ENCODE data around the gene ARSA. TPM values are rescaled to one million over a fixed set of nuclear protein-coding genes. Genes with fewer than 3 reads are reported as not detected.
A peak's percentile ranks its signal among the peaks of the same experiment; 100 is the strongest.

The ARSA gene
- total and polyA plus RNA-seq, 2 experiments from 2014 or later: 8.1 to 8.2 TPM

DNA sequence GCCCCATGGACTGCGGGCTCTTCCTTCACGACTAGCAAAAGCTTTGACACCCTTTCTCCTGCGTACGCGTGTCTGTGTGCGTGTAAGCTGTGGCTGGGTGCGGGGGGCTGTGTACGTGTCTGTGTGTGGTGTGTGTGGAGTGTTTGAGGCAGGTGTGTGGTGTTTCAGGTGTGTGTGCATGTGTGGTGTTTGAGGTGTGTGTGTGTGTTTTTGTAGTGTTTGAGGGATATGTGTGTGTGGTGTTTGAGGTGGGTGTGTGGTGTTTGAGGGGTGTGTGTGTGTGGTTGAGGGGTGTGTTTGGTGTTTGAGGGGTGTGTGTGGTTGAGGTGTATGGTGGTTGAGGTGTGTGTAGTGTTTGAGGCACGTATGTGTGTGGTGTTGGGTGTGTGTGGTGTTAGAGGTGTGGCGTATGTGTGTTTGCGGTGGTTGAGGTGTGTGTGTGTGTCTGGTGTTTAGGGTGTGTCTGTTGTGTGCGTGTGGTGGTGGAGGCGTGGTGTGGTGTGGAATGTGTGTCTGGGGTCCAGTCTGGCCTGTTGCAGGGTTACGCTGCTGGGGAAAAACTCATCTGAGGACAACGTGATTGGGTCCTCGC lies 687 bp upstream of the ARSA start:
- no peaks in the 10 kb centered on the region for H3K36me3 Mint-ChIP-seq (ENCODE audit: low read depth)
- H3K27ac Mint-ChIP-seq: no peak overlapping the region
- peak overlapping the region; percentile 91 for H2AFZ ChIP-seq
- H3K79me2 ChIP-seq (replicated peaks; ENCODE audit: insufficient read depth): no peaks in the 10 kb centered on the region
- H3K4me2 ChIP-seq: peak overlapping the region; percentile 96
- no peaks in the 10 kb centered on the region for H3K36me3 ChIP-seq (ENCODE audit: insufficient read depth)
- H4K20me1 ChIP-seq (replicated peaks; ENCODE audit: insufficient read depth): no peaks in the 10 kb centered on the region; the same call in 1 of the 2 replicates
- TF ChIP-seq, protein P1, sequence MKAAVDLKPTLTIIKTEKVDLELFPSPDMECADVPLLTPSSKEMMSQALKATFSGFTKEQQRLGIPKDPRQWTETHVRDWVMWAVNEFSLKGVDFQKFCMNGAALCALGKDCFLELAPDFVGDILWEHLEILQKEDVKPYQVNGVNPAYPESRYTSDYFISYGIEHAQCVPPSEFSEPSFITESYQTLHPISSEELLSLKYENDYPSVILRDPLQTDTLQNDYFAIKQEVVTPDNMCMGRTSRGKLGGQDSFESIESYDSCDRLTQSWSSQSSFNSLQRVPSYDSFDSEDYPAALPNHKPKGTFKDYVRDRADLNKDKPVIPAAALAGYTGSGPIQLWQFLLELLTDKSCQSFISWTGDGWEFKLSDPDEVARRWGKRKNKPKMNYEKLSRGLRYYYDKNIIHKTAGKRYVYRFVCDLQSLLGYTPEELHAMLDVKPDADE (IDR thresholded peaks at IDR 0.05): no peak
- TF ChIP-seq, protein P2, sequence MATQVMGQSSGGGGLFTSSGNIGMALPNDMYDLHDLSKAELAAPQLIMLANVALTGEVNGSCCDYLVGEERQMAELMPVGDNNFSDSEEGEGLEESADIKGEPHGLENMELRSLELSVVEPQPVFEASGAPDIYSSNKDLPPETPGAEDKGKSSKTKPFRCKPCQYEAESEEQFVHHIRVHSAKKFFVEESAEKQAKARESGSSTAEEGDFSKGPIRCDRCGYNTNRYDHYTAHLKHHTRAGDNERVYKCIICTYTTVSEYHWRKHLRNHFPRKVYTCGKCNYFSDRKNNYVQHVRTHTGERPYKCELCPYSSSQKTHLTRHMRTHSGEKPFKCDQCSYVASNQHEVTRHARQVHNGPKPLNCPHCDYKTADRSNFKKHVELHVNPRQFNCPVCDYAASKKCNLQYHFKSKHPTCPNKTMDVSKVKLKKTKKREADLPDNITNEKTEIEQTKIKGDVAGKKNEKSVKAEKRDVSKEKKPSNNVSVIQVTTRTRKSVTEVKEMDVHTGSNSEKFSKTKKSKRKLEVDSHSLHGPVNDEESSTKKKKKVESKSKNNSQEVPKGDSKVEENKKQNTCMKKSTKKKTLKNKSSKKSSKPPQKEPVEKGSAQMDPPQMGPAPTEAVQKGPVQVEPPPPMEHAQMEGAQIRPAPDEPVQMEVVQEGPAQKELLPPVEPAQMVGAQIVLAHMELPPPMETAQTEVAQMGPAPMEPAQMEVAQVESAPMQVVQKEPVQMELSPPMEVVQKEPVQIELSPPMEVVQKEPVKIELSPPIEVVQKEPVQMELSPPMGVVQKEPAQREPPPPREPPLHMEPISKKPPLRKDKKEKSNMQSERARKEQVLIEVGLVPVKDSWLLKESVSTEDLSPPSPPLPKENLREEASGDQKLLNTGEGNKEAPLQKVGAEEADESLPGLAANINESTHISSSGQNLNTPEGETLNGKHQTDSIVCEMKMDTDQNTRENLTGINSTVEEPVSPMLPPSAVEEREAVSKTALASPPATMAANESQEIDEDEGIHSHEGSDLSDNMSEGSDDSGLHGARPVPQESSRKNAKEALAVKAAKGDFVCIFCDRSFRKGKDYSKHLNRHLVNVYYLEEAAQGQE (IDR thresholded peaks at IDR 0.05; ENCODE audit: unreplicated experiment): no peak
- TF ChIP-seq POLR2AphosphoS5 (IDR thresholded peaks at IDR 0.05; ENCODE audit: low read depth) (no peak), CREB1 (CRISPR knock-in tag; IDR thresholded peaks at IDR 0.05; ENCODE audit: low read depth) (no peak), ZNF331 (CRISPR knock-in tag; IDR thresholded peaks at IDR 0.05; ENCODE audit: low read depth) (no peak), NANOG (IDR thresholded peaks at IDR 0.05; ENCODE audit: borderline replicate concordance) (no peak), STAT1 (IDR thresholded peaks at IDR 0.05; ENCODE audit: unreplicated experiment) (no peak), ZNF114 (CRISPR knock-in tag; IDR thresholded peaks at IDR 0.05) (no peak), JUNB (IDR thresholded peaks at IDR 0.05; ENCODE audit: unreplicated experiment) (no peak), EZH2phosphoT487 (IDR thresholded peaks at IDR 0.05; ENCODE audit: unreplicated experiment) (no peak)
- TF ChIP-seq, protein P3, sequence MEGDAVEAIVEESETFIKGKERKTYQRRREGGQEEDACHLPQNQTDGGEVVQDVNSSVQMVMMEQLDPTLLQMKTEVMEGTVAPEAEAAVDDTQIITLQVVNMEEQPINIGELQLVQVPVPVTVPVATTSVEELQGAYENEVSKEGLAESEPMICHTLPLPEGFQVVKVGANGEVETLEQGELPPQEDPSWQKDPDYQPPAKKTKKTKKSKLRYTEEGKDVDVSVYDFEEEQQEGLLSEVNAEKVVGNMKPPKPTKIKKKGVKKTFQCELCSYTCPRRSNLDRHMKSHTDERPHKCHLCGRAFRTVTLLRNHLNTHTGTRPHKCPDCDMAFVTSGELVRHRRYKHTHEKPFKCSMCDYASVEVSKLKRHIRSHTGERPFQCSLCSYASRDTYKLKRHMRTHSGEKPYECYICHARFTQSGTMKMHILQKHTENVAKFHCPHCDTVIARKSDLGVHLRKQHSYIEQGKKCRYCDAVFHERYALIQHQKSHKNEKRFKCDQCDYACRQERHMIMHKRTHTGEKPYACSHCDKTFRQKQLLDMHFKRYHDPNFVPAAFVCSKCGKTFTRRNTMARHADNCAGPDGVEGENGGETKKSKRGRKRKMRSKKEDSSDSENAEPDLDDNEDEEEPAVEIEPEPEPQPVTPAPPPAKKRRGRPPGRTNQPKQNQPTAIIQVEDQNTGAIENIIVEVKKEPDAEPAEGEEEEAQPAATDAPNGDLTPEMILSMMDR (conservative IDR thresholded peaks at IDR 0.05; ENCODE audit: low read depth in 2 of 2): no peak
- ATAC-seq (no peak), DNase-seq (ENCODE audit: low spot score) (no peak)
- H3K9me3 Mint-ChIP-seq: no peaks in the 10 kb centered on the region
- peaks cover 12% of the 10 kb centered on the region for H3K27me3 ChIP-seq (ENCODE audit: insufficient read depth)
- peak overlapping the region; percentile 85 for H3K4me3 Mint-ChIP-seq
- peaks cover 5% of the 10 kb centered on the region; the same call in 1 of the 2 replicates for H3K4me1 ChIP-seq (ENCODE audit: insufficient read depth)
- no peak overlapping the region for H3K27ac ChIP-seq (ENCODE audit: low read depth)
- H3K4me3 ChIP-seq: peak overlapping the region; percentile 88
- H3K27me3 Mint-ChIP-seq (ENCODE audit: insufficient read depth, low read depth, poor library complexity): peaks cover 8% of the 10 kb centered on the region
- no peaks in the 10 kb centered on the region for H3K9me2 ChIP-seq (ENCODE audit: insufficient read depth)
- H3F3A ChIP-seq (replicated peaks; ENCODE audit: low read depth): peaks cover 6% of the 10 kb centered on the region; the same call in 1 of the 2 replicates
- H3K4me1 Mint-ChIP-seq: peaks cover 6% of the 10 kb centered on the region

Data from GM23338 (cell line).